A549 (cell line): ENCODE results near the gene ITSN1. TPM values are rescaled to one million over a fixed set of nuclear protein-coding genes. Genes with fewer than 3 reads are reported as not detected.

Source experiments
- ATAC-seq, 2 experiments: fragments of 200-7000 bp in 1 of 2; fragments of >200 bp in 1 of 2; cut with Nextera tagmentation in 1 of 2; cut with Tn5 transposase in 1 of 2; 3 replicates each; pipeline versions ENCODE4 v1.8.0 to v1.9.1; 2018 to 2020; ENCODE audit warnings: mild to moderate bottlenecking in 1 of 2, moderate library complexity in 1 of 2
- CTCF ChIA-PET: fragments of 300-600 bp; sonication (Branson Sonifier 250); formaldehyde crosslinking; extraction: SDS; loops from one replicate; lab custom pipeline; 2021; ENCODE audit warnings: antibody characterized with exemption, inconsistent platforms; lab: Yijun Ruan, JAX
- POLR2A ChIA-PET: fragments of 350-600 bp; formaldehyde crosslinking; extraction: SDS; loops from one replicate; lab custom pipeline; 2021; ENCODE audit warnings: antibody characterized with exemption, inconsistent platforms; lab: Yijun Ruan, JAX
- DNase-seq, 2 experiments: peaks; one replicate each; pipeline versions ENCODE4 v3.0.0 to v3.0.0-alpha.2; 2011 to 2016; ENCODE audit warnings: low read depth in 1 of 2, low spot score in 1 of 2
- FAIRE-seq: peaks from 2 replicates; lab custom pipeline; 2011; peaks lifted over from hg19 to GRCh38; lab: Jason Lieb, UNC
- H3K27ac ChIP-seq, 2 experiments: fragments of >200 bp; sonication (Bioruptor Twin); formaldehyde crosslinking; 3 replicates each; pipeline ENCODE4 v1.5.1; 2016 to 2017
- H3K4me1 ChIP-seq: fragments of >200 bp; sonication (Bioruptor Twin); formaldehyde crosslinking; 3 replicates; pipeline ENCODE4 v1.6.1; 2016
- H3K4me2 ChIP-seq: fragments of >200 bp; sonication (Bioruptor Twin); formaldehyde crosslinking; 3 replicates; pipeline ENCODE4 v1.6.1; 2016
- H3K4me3 ChIP-seq: fragments of >200 bp; sonication (Bioruptor Twin); formaldehyde crosslinking; 3 replicates; pipeline ENCODE4 v1.5.1; 2016
- H3K9me3 ChIP-seq: fragments of >200 bp; sonication (Bioruptor Twin); formaldehyde crosslinking; 3 replicates; pipeline ENCODE4 v1.6.1; 2016
- CEBPB ChIP-seq, 2 experiments: fragments of >200 bp in 1 of 2; sonication (Bioruptor Twin) in 1 of 2; formaldehyde crosslinking in 1 of 2; IDR thresholded peaks; 2 replicates each; pipeline ENCODE4 v1.6.1; 2012 to 2016
- EP300 ChIP-seq, 2 experiments: fragments of >200 bp; sonication (Bioruptor Twin); formaldehyde crosslinking; IDR thresholded peaks; 2 replicates in 1 of 2; 3 replicates in 1 of 2; pipeline ENCODE4 v1.6.1; 2016 to 2017
- ESRRA ChIP-seq: fragments of 150-350 bp; IDR thresholded peaks from 2 replicates; pipeline ENCODE4 v1.6.1; 2014; ENCODE audit warnings: mild to moderate bottlenecking, low read length, borderline replicate concordance
- GATA3 ChIP-seq: IDR thresholded peaks from 2 replicates; pipeline ENCODE4 v1.6.1; 2012; ENCODE audit warnings: borderline replicate concordance
- HDAC2 ChIP-seq: fragments of 200-600 bp; sonication (generic); IDR thresholded peaks from 2 replicates; pipeline ENCODE4 v1.6.1; 2016
- HEYL ChIP-seq: fragments of 250-450 bp; sonication (Bioruptor Pico); IDR thresholded peaks from 2 replicates; pipeline ENCODE4 v1.8.0; 2021; ENCODE audit warnings: mild to moderate bottlenecking, moderate library complexity
- HOXA7 ChIP-seq: fragments of 250-450 bp; sonication (Bioruptor Pico); IDR thresholded peaks from 2 replicates; pipeline ENCODE4 v1.5.0; 2020; ENCODE audit warnings: mild to moderate bottlenecking, moderate library complexity
- HOXB13 ChIP-seq: fragments of 250-450 bp; sonication (Bioruptor Pico); IDR thresholded peaks from 2 replicates; pipeline ENCODE4 v1.5.0; 2020; ENCODE audit warnings: low read depth, mild to moderate bottlenecking, moderate library complexity
- HOXB5 ChIP-seq: fragments of 250-450 bp; sonication (Bioruptor Pico); IDR thresholded peaks from 2 replicates; pipeline ENCODE4 v1.5.0; 2020; ENCODE audit warnings: mild to moderate bottlenecking, moderate library complexity
- KDM1A ChIP-seq: fragments of 200-600 bp; sonication (generic); IDR thresholded peaks from 2 replicates; pipeline ENCODE4 v1.6.1; 2016; ENCODE audit warnings: low read depth, mild to moderate bottlenecking
- MYC ChIP-seq: IDR thresholded peaks from 2 replicates; pipeline ENCODE4 v1.6.1; 2012; ENCODE audit warnings: mild to moderate bottlenecking, inconsistent platforms, low read length, improper control_type of control experiment, borderline replicate concordance
- NPAS2 ChIP-seq: fragments of 250-450 bp; sonication (Bioruptor Pico); IDR thresholded peaks from 2 replicates; pipeline ENCODE4 v1.8.0; 2022; ENCODE audit warnings: mild to moderate bottlenecking, moderate library complexity, borderline replicate concordance
- POLR2A ChIP-seq: IDR thresholded peaks from 2 replicates; pipeline ENCODE4 v1.6.1; 2012; ENCODE audit warnings: mild to moderate bottlenecking, low read length
- POLR2AphosphoS2 ChIP-seq: conservative IDR thresholded peaks from 2 replicates; pipeline ENCODE4 v1.6.1; 2012; ENCODE audit warnings: low read length, improper control_type of control experiment, inconsistent platforms
- RARB ChIP-seq: fragments of 250-450 bp; sonication (Bioruptor Pico); IDR thresholded peaks from 2 replicates; pipeline ENCODE4 v1.8.0; 2021; ENCODE audit warnings: mild to moderate bottlenecking, moderate library complexity
- RFX5 ChIP-seq: fragments of 450-650 bp; IDR thresholded peaks from 2 replicates; pipeline ENCODE4 v1.7.1; 2014; ENCODE audit warnings: antibody characterized with exemption, mild to moderate bottlenecking, moderate library complexity
- SMC3 ChIP-seq: fragments of >200 bp; sonication (Bioruptor Twin); formaldehyde crosslinking; IDR thresholded peaks from 3 replicates; pipeline ENCODE4 v1.6.1; 2018; ENCODE audit warnings: inconsistent platforms
- SREBF2 ChIP-seq: fragments of 450-650 bp; IDR thresholded peaks from 2 replicates; pipeline ENCODE4 v1.6.1; 2014; ENCODE audit warnings: mild to moderate bottlenecking, moderate library complexity
- ZC3H11A ChIP-seq: fragments of 450-650 bp; IDR thresholded peaks from 2 replicates; pipeline ENCODE4 v1.6.1; 2014; ENCODE audit warnings: antibody characterized with exemption, mild to moderate bottlenecking
- ZFP36 ChIP-seq: fragments of 450-650 bp; IDR thresholded peaks from 2 replicates; pipeline ENCODE4 v1.6.1; 2014; ENCODE audit warnings: borderline replicate concordance; ENCODE audit not compliant: partially characterized antibody
- WGBS: methylation state at CpG from one replicate; pipeline ENCODE4 v1.1.6; 2017; ENCODE audit errors: missing lambda C conversion rate; 5-methylcytosine and 5-hydroxymethylcytosine counted together
- polyA plus RNA-seq, 4 experiments: library from polyadenylated mRNA; depleted of rRNA in 3 of 4; stranded (reverse); fragments of >200 nt; fragmentation: RNase III in 1 of 4; extraction: RNeasy Plus Mini Kit Qiagen cat#74134 plus additional on column Dnase treatment in 1 of 4; gene quantifications; 2 replicates in 3 of 4; 3 replicates in 1 of 4; pipeline ENCODE4 v1.2.3, GENCODE V29; 2011 to 2017
- TF ChIP-seq, protein P1 (sequence below): fragments of 250-450 bp; sonication (Bioruptor Pico); IDR thresholded peaks from 2 replicates; pipeline ENCODE4 v1.5.0; 2020; ENCODE audit warnings: low read depth, mild to moderate bottlenecking, moderate library complexity
- TF ChIP-seq, protein P2 (sequence below): fragments of >200 bp; sonication (Bioruptor Twin); formaldehyde crosslinking; IDR thresholded peaks from 3 replicates; pipeline ENCODE4 v1.5.1; 2016
- TF ChIP-seq, protein P3 (sequence below): IDR thresholded peaks from 2 replicates; pipeline ENCODE4 v1.6.1; 2012
- TF ChIP-seq, protein P4 (sequence below): fragments of 250-450 bp; sonication (Bioruptor Pico); IDR thresholded peaks from 2 replicates; pipeline ENCODE4 v1.5.0; 2021; ENCODE audit warnings: mild to moderate bottlenecking, moderate library complexity, borderline replicate concordance
- TF ChIP-seq, protein P5 (sequence below): fragments of 200-600 bp; sonication (generic); IDR thresholded peaks from 2 replicates; pipeline ENCODE4 v1.6.1; 2016; ENCODE audit warnings: antibody characterized with exemption, mild to moderate bottlenecking, moderate library complexity
- TF ChIP-seq, protein P6 (sequence below): fragments of 450-650 bp; IDR thresholded peaks from 2 replicates; pipeline ENCODE4 v1.6.1; 2014; ENCODE audit warnings: antibody characterized with exemption
- TF ChIP-seq, protein P7 (sequence below): IDR thresholded peaks from 2 replicates; pipeline ENCODE4 v1.6.1; 2012
- TF ChIP-seq, protein P8 (sequence below): fragments of 150-350 bp; IDR thresholded peaks from 2 replicates; pipeline ENCODE4 v1.6.1; 2014; ENCODE audit warnings: low read depth, mild to moderate bottlenecking, low read length

Gene ITSN1
- polyA plus RNA-seq, 2 of the 4 experiments (the other 2 are of a cell fraction) = 15.2 to 23.7 TPM

DNA sequence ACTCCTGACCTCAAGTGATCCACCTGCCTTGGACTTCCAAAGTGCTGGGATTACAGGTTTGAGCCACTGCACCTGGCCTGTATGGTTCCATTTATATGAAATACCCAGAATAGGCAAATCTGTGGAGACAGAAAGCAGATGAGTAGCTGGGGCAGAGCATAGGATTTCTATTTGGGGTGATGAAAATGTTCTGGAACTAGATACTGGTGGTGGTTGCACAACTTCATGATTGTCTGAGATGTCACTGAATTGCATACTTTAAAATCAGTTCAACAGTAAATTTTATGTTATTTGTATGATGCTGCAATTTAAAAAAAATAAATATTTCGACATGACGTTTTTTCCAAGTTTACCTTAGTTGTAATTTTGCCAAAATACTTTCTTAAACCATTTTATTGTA, 23.9 kb downstream of the ITSN1 start:
- ChIA-PET CTCF (interaction anchor here (1.4 kb wide), 1 partner anchor 58 kb away, joined by 3 read pairs; no protein-coding TSS in a partner anchor), POLR2A (no interaction called here)
- no peak overlapping the region for H3K4me2 ChIP-seq
- H3K27ac ChIP-seq = no peak overlapping the region
- no peak for FAIRE-seq
- no peak for DNase-seq
- no peaks in the 10 kb centered on the region for H3K4me1 ChIP-seq
- TF ChIP-seq, protein P1, sequence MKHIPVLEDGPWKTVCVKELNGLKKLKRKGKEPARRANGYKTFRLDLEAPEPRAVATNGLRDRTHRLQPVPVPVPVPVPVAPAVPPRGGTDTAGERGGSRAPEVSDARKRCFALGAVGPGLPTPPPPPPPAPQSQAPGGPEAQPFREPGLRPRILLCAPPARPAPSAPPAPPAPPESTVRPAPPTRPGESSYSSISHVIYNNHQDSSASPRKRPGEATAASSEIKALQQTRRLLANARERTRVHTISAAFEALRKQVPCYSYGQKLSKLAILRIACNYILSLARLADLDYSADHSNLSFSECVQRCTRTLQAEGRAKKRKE = no peak
- TF ChIP-seq HEYL (CRISPR knock-in tag) (no peak), NPAS2 (CRISPR knock-in tag) (no peak), ZC3H11A (no peak), HOXB5 (CRISPR knock-in tag) (no peak), MYC (no peak), EP300 (IDR thresholded peaks at IDR 0.05) (no peak), RARB (CRISPR knock-in tag) (no peak), CEBPB (IDR thresholded peaks at IDR 0.05) (no peak), GATA3 (no peak), POLR2AphosphoS2 (no peak), HOXA7 (CRISPR knock-in tag) (no peak), ESRRA (no peak)
- TF ChIP-seq, protein P2, sequence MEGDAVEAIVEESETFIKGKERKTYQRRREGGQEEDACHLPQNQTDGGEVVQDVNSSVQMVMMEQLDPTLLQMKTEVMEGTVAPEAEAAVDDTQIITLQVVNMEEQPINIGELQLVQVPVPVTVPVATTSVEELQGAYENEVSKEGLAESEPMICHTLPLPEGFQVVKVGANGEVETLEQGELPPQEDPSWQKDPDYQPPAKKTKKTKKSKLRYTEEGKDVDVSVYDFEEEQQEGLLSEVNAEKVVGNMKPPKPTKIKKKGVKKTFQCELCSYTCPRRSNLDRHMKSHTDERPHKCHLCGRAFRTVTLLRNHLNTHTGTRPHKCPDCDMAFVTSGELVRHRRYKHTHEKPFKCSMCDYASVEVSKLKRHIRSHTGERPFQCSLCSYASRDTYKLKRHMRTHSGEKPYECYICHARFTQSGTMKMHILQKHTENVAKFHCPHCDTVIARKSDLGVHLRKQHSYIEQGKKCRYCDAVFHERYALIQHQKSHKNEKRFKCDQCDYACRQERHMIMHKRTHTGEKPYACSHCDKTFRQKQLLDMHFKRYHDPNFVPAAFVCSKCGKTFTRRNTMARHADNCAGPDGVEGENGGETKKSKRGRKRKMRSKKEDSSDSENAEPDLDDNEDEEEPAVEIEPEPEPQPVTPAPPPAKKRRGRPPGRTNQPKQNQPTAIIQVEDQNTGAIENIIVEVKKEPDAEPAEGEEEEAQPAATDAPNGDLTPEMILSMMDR = no peak
- TF ChIP-seq, protein P3, sequence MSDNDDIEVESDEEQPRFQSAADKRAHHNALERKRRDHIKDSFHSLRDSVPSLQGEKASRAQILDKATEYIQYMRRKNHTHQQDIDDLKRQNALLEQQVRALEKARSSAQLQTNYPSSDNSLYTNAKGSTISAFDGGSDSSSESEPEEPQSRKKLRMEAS = no peak
- TF ChIP-seq, protein P4, sequence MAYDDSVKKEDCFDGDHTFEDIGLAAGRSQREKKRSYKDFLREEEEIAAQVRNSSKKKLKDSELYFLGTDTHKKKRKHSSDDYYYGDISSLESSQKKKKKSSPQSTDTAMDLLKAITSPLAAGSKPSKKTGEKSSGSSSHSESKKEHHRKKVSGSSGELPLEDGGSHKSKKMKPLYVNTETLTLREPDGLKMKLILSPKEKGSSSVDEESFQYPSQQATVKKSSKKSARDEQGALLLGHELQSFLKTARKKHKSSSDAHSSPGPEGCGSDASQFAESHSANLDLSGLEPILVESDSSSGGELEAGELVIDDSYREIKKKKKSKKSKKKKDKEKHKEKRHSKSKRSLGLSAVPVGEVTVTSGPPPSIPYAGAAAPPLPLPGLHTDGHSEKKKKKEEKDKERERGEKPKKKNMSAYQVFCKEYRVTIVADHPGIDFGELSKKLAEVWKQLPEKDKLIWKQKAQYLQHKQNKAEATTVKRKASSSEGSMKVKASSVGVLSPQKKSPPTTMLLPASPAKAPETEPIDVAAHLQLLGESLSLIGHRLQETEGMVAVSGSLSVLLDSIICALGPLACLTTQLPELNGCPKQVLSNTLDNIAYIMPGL = no peak
- peaks cover 4% of the 10 kb centered on the region; the same call in 1 of the 3 replicates for H3K9me3 ChIP-seq
- H3K4me3 ChIP-seq = no peak overlapping the region
- ATAC-seq = no peak
- WGBS = 81% methylated on average over 2 of the region's 2 CpGs

DNA sequence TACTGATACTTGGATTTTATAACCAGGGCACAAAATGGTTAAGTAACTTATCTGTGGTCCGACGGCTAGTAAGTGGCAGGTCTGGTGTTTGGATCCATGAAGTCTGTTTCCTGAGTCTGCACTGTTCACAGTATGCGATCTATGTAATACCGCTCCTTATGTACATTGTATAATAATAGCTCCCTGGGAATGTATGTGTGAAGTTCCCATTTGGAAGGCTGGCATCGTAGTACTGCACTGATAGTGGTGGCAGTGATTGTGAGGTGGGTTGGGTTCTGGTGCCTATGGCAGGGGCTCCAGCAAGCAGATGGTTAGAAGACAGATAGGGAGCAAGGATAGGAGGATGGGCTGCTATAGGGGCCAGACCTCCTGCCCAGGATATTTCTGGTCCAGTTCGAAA, 25.3 kb downstream of the ITSN1 start:
- WGBS = 88% methylated on average over 6 of the region's 6 CpGs
- Histone ChIP-seq H3K4me2 (no peak overlapping the region), H3K27ac (no peak overlapping the region), H3K4me1 (no peaks in the 10 kb centered on the region), H3K4me3 (no peak overlapping the region), H3K9me3 (no peaks in the 10 kb centered on the region)
- POLR2A ChIA-PET = no interaction called here
- FAIRE-seq (no peak), DNase-seq (no peak), ATAC-seq (no peak)
- CTCF ChIA-PET = interaction anchor here (0.6 to 1.4 kb wide), 2 partner anchors 57 to 216 kb away, joined by 3 to 4 read pairs; no protein-coding TSS in a partner anchor
- TF ChIP-seq, protein P5, sequence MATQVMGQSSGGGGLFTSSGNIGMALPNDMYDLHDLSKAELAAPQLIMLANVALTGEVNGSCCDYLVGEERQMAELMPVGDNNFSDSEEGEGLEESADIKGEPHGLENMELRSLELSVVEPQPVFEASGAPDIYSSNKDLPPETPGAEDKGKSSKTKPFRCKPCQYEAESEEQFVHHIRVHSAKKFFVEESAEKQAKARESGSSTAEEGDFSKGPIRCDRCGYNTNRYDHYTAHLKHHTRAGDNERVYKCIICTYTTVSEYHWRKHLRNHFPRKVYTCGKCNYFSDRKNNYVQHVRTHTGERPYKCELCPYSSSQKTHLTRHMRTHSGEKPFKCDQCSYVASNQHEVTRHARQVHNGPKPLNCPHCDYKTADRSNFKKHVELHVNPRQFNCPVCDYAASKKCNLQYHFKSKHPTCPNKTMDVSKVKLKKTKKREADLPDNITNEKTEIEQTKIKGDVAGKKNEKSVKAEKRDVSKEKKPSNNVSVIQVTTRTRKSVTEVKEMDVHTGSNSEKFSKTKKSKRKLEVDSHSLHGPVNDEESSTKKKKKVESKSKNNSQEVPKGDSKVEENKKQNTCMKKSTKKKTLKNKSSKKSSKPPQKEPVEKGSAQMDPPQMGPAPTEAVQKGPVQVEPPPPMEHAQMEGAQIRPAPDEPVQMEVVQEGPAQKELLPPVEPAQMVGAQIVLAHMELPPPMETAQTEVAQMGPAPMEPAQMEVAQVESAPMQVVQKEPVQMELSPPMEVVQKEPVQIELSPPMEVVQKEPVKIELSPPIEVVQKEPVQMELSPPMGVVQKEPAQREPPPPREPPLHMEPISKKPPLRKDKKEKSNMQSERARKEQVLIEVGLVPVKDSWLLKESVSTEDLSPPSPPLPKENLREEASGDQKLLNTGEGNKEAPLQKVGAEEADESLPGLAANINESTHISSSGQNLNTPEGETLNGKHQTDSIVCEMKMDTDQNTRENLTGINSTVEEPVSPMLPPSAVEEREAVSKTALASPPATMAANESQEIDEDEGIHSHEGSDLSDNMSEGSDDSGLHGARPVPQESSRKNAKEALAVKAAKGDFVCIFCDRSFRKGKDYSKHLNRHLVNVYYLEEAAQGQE = no peak
- no peak for TF ChIP-seq RFX5
- TF ChIP-seq, protein P6, sequence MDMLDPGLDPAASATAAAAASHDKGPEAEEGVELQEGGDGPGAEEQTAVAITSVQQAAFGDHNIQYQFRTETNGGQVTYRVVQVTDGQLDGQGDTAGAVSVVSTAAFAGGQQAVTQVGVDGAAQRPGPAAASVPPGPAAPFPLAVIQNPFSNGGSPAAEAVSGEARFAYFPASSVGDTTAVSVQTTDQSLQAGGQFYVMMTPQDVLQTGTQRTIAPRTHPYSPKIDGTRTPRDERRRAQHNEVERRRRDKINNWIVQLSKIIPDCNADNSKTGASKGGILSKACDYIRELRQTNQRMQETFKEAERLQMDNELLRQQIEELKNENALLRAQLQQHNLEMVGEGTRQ = no peak
- TF ChIP-seq, protein P7, sequence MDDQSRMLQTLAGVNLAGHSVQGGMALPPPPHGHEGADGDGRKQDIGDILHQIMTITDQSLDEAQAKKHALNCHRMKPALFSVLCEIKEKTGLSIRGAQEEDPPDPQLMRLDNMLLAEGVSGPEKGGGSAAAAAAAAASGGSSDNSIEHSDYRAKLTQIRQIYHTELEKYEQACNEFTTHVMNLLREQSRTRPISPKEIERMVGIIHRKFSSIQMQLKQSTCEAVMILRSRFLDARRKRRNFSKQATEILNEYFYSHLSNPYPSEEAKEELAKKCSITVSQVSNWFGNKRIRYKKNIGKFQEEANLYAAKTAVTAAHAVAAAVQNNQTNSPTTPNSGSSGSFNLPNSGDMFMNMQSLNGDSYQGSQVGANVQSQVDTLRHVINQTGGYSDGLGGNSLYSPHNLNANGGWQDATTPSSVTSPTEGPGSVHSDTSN = no peak
- TF ChIP-seq KDM1A = no peak
- no peak for TF ChIP-seq POLR2A
- no peak for TF ChIP-seq HOXB13 (CRISPR knock-in tag)
- no peak for TF ChIP-seq HEYL (CRISPR knock-in tag)
- TF ChIP-seq, protein P8, sequence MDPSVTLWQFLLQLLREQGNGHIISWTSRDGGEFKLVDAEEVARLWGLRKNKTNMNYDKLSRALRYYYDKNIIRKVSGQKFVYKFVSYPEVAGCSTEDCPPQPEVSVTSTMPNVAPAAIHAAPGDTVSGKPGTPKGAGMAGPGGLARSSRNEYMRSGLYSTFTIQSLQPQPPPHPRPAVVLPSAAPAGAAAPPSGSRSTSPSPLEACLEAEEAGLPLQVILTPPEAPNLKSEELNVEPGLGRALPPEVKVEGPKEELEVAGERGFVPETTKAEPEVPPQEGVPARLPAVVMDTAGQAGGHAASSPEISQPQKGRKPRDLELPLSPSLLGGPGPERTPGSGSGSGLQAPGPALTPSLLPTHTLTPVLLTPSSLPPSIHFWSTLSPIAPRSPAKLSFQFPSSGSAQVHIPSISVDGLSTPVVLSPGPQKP = no peak
- no peak for TF ChIP-seq SREBF2
- no peak for TF ChIP-seq HDAC2
- no peak for TF ChIP-seq SMC3
- TF ChIP-seq MYC = no peak
- TF ChIP-seq ZC3H11A = no peak
- no peak for TF ChIP-seq ZFP36
